Measurements from ENCODE around the gene HMGCLL1.

- no peak for TF ChIP-seq EZH2 (IDR thresholded peaks at IDR 0.05; ENCODE audit: borderline replicate concordance, low read depth, low read length, severe bottlenecking)
- TF ChIP-seq CTCF (IDR thresholded peaks at IDR 0.05; ENCODE audit: extremely low read depth in 1 of 2, insufficient read depth in 1 of 2, low read depth in 1 of 2, low read length in 2 of 2), result no peak
- TF ChIP-seq, protein P1, sequence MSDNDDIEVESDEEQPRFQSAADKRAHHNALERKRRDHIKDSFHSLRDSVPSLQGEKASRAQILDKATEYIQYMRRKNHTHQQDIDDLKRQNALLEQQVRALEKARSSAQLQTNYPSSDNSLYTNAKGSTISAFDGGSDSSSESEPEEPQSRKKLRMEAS (IDR thresholded peaks at IDR 0.05; ENCODE audit: insufficient read depth, insufficient read length), result no peak
- TF ChIP-seq POLR2A (IDR thresholded peaks at IDR 0.05; ENCODE audit: low read depth, low read length), result no peak
- TF ChIP-seq JUN (IDR thresholded peaks at IDR 0.05; ENCODE audit: borderline replicate concordance, insufficient read depth, insufficient read length, low read depth), result no peak
- no peak for TF ChIP-seq POLR2AphosphoS5 (IDR thresholded peaks at IDR 0.05; ENCODE audit: insufficient read depth, low read depth, low read length)
- no peak for TF ChIP-seq MYC (IDR thresholded peaks at IDR 0.05; ENCODE audit: low read depth, low read length)
- TF ChIP-seq GATA2 (IDR thresholded peaks at IDR 0.05; ENCODE audit: insufficient read depth, insufficient read length, low read depth, low read length), result no peak
- no peak for TF ChIP-seq FOS (IDR thresholded peaks at IDR 0.05; ENCODE audit: borderline replicate concordance, insufficient read depth, low read length)
Observed at GRCh38 chr6:55388211-55388610, 190.8 kb downstream of the HMGCLL1 start.
